ENCODE data around the gene ORAI1.
A peak's percentile ranks its signal among the peaks of the same experiment; 100 is the strongest.
"Not testable (repeated sequence)": the region's sequence is repeated elsewhere in the genome, so short reads cannot be mapped to it uniquely, and the experiment has no call there.

Gene ORAI1

DNA sequence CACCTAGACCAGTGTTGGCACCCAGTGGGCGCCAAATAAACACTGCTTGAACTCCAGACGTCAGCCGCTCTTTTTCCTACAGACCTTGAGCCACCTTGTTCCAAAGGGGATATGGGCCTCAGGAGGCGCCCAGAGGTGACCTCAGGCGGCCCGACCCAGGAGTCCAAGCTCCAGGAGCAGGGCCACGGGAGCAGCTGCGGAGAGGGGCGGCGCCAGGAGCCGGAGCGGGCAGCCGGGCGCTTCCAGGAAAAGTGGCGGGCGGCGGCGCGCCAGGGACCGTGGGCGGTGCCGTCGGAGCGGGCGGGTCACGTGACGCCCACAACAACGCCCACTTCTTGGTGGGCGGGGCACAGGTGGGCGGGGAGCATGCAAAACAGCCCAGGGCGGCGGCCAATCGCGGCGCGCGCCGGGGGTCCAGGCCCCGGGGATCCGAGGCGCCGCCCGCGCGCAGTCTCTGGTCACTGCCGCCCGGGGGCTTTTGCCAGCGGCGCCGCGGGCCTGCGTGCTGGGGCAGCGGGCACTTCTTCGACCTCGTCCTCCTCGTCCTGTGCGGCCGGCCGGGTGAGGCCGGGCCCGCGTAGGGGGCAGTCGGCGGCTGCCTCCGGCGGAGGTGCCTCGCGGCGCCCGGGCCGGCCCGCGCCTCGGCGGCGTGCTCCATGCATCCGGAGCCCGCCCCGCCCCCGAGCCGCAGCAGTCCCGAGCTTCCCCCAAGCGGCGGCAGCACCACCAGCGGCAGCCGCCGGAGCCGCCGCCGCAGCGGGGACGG, at the start of gene ORAI1:
TSS of gene ORAI1 (plus strand) at position 444 of the 766 bp plus-strand sequence.
- DNase-seq = peak; percentile 94 to 97 (median 96)

GRCh38 chr12:121576851-121577391, 49.4 kb upstream of the ORAI1 start:
- peak; percentile 86 to 92 (median 87) for DNase-seq

DNA sequence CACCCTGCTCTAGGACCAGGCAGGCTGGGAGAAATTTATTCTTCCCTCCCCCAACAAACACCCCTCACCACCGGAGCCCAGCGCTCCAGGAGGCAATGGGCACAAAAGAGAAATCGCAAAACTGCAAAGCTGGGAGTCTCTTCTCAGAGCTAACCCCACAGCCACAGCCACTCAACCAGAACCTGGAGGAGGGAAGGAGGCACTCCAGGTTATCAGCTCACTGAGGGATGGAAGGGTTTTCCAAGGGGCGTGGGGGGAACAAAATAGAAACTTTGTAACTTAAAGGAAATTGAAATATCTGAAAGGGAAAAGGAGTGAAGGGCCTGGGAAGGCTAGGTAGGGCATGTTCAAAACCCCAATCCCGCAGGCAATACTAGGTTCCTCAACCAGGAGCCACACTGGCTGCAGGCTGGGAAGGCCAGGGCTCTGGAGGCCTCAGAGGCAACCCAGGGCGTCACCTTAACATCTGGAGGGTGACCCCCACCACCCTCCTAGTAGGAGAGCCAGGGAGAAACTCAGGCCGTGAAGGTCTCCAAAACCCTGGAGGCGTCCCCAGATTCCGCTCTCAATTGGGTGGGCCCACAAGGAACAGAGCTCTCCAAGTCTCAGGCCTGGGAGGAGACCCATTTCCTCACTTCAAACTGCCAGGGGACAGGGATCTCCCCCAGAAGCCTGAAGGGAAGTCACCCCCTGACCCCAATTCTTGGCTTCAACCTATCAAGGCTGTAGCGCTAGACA, 48.7 kb upstream of the ORAI1 start:
- no peak for DNase-seq

GRCh38 chr12:121578230-121579189, 47.8 kb upstream of the ORAI1 start:
- DNase-seq = peak in 2 of 3 donors; percentile 24 to 27

- peak; percentile 31 to 66 (median 38) for DNase-seq
Measured at GRCh38 chr12:121579190-121579791, 47.0 kb upstream of the ORAI1 start.

- DNase-seq = peak; percentile 54 to 80 (median 63)
Measured at GRCh38 chr12:121579981-121580868, 46.1 kb upstream of the ORAI1 start.

DNA sequence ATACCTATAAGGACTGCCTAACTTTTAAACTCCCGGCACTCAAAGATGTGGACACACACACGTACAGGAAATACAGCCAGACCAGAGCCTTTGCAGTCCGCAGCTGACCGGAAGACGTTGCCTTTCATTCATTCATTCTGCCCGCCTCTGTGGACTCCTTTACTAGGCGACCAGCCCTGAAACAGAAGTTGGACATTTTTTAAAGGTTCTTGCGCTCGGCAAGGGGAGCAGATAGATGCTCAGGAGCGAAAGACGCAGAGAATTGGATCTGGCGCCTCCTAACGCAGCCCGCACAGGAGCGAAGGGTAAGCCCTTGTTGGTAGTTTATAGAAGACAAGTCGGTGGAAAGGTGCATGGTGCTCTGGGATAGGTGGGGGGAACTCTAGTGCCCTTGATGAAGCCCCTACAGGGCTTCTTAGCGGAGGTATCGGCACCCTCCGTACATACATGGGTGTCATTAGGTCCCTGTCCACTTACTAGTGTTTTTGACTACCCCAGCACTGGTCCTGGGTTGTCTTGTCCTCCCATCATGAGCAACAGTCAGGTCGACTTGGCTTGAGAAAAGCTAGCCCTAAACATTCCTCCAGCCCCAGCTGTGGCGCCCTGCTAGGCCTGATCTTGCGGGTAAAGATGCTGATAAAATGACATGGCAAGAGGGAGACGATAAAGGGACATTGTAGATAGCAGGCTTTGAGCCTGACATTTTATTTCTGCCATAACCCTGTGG, 45.2 kb upstream of the ORAI1 start, which contains the start of gene KDM2B:
TSS of gene KDM2B (minus strand) at position 65 of the 727 bp plus-strand sequence. CDS start 112 bp downstream, outside the sequence.
- peak; percentile 32 to 47 (median 36) for DNase-seq

DNA sequence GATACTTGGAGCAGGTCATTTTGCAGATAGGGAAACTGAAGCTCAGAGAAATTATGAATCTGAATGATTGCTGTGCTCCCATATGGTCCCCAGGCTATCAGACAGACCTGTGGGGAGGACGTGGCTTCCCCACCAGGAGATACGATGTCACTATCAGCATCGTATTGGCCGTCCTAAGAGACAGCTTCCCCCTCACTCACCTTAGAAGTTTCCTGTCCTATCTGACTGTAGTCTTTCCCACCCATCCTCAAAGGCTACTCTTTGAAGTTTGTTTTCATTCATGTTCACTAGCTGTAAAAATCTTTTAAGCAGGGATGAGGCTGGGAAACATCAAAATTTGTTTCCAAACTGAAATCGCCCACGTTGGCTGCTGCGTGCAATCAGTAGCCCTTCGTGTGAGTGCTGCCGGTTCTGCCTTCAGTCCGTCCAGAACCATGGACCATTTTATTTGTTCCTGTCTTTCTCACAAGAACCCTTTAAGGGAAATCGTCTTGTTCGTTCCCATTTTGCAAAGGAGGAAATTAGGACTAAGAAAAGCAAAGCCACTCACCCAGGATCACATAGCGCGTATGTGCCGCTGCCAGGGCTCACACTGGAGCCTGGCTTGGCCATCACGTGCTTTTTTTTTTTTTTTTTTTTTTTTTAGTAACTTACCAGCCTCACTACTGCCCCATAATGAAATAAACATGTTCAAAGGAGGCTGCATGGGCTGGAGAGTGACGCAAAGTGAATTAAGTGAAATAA, 44.5 kb upstream of the ORAI1 start:
- DNase-seq = peak; percentile 62 to 71 (median 63)

DNA sequence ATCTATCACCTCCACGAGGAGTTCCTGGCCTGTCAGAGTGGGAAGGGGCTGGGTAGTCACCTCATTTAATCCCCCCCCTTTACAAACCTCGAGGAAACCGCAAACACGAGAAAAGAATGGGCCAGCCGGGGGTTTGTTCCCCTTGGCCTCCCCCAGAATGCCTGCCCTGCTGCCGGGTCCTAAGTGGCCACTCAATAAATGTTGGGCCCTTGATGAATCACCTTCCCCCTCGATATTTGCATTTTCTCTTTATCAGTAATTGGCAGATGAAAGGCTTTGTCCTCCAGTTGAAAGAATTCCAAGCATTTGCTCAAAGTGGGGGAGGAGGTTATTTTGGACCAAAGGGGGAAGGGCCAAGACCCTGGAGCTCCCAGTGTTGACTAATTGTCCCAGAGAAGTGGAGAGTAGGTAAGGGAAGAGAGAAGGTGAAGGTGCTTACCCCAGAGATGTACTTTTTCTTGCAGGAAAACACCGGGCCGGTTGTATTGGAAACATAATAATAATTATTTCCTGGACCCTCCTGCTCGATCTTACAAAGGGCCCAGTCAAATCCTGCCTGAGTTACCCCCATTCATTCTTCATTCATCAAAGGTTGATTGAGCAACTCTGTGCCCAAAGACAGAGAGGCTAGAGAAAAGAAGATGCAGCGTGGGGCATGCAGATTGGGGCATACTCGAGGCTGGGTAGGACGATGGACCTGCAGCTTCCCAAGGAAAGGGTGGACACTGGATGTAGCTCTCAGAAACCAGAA, 43.6 kb upstream of the ORAI1 start:
- DNase-seq = peak in 2 of 3 donors; percentile 26 to 27

DNA sequence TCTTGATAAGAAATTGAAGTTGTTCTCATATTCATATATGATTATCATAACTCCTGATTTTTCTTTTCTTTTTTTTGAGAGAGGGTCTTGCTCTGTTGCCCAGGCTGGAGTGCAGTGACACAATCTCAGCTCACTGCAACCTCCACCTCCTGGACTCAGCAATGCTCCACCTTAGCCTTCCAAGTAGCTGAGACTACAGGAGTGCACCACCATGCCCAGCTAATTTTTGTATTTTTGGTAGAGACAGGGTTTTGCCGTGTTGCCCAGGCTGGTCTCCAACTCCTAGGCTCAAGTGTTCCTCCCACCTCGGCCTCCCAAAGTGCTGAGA, 43.0 kb upstream of the ORAI1 start:
- not testable (repeated sequence) for DNase-seq

GRCh38 chr12:121584885-121585284, 41.4 kb upstream of the ORAI1 start:
- DNase-seq = not testable (repeated sequence)

DNA sequence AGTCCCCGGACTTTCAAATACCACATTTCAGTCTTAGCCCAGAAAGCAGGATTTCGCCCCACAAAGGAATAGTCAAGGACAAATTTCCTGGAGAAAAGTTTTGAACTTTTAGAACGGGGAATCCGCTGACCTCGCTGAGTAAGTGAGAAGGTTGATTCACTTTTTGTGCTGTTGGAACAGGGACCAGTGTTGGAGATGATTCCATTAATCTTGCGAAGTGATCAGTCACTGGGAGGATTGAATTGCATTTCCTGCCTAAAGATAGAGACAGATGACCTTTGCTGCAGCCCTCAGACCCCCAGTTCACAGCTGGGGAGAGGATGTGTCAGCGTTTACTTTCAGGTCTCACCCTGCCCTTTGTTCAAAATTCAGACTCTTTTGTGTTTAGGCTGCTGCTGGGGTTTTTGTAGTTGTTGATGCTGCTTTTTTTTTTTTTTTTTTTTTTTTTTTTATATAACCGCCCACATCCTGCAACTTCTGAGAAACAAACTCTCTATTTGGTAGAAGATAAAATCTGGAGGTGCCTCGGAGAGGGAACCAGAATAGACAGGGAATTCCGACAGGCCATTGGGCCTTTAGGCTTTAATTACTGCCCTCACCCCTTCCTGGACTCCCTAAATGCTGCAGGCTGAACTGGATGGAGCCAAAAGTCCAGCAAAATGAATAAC, 35.7 kb upstream of the ORAI1 start:
- DNase-seq = peak; percentile 37 to 75 (median 61)

- no peak for DNase-seq
Measured at GRCh38 chr12:121592320-121592719, 34.0 kb upstream of the ORAI1 start.

- DNase-seq = no peak
Measured at GRCh38 chr12:121595520-121595919, 30.8 kb upstream of the ORAI1 start.

DNA sequence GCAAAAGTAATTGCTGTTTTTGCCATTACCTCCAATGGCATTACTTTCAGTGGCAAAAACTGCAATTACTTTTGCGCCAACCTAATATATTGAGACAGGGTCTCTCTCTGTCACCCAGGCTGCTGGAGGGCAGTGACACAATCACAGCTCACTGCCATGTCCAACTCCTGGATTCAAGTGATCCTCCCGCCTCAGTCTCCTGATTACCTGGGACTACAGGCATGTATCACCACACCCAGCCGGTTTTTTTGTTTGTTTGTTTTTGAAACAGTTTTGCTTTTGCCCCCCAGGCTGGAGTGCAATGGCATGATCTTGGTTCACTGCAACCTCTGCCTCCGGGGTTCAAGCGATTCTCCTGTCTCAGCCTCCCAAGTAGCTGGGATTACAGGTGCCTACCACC, 29.8 kb upstream of the ORAI1 start:
- no peak for DNase-seq

- no peak for DNase-seq
Measured at GRCh38 chr12:121600702-121601336, 25.5 kb upstream of the ORAI1 start.

GRCh38 chr12:121602766-121603165, 23.6 kb upstream of the ORAI1 start:
- no peak for DNase-seq

GRCh38 chr12:121603581-121603980, 22.7 kb upstream of the ORAI1 start:
- no peak for DNase-seq

Measured in suppressor macrophage treated with lipopolysaccharide for 1 hour (primary cell).